Heart right ventricle (tissue), 16 donors: ENCODE data around the gene ANKRD39. TPM values are rescaled to one million over a fixed set of nuclear protein-coding genes. Genes with fewer than 3 reads are reported as not detected.

Experiments used
- ATAC-seq, 8 donors: fragments of 200-7000 bp; cut with Tn5 transposase; one replicate each; pipeline ENCODE4 v1.9.1; 2020; ENCODE audit warnings: mild to moderate bottlenecking in 8 of 8, moderate library complexity in 8 of 8, moderate number of reproducible peaks in 1 of 8
- DNase-seq, 2 donors: peaks; one replicate each; pipeline ENCODE4 v3.0.0-alpha.2; 2020
- H3K27ac ChIP-seq, 10 donors: fragments of 200-600 bp; sonication (generic) in 2 of 10; one replicate each; pipeline versions ENCODE4 v1.5.0 to v1.8.0; 2020 to 2022; ENCODE audit warnings: mild to moderate bottlenecking in 3 of 10
- H3K27me3 ChIP-seq, 7 donors: fragments of 200-600 bp; one replicate each; pipeline ENCODE4 v1.8.0; 2021 to 2022; ENCODE audit warnings: mild to moderate bottlenecking in 2 of 7
- H3K36me3 ChIP-seq, 9 donors: fragments of 200-600 bp; sonication (generic) in 1 of 9; one replicate each; pipeline versions ENCODE4 v1.5.0 to v1.8.0; 2020 to 2022; ENCODE audit warnings: mild to moderate bottlenecking in 2 of 9
- H3K4me1 ChIP-seq, 9 donors: fragments of 200-600 bp; sonication (generic) in 1 of 9; one replicate each; pipeline versions ENCODE4 v1.5.0 to v1.8.0; 2020 to 2022; ENCODE audit warnings: mild to moderate bottlenecking in 4 of 9
- H3K4me3 ChIP-seq, 10 donors: fragments of 200-600 bp; sonication (generic) in 2 of 10; one replicate each; pipeline versions ENCODE4 v1.5.0 to v1.8.0; 2020 to 2022; ENCODE audit warnings: mild to moderate bottlenecking in 7 of 10, moderate library complexity in 2 of 10
- H3K9me3 ChIP-seq, 11 donors: fragments of 200-600 bp in 10 of 11; sonication (generic) in 2 of 11; one replicate each; pipeline versions ENCODE4 v1.5.0 to v1.8.0; 2013 to 2022; ENCODE audit warnings: mild to moderate bottlenecking in 2 of 11, control low read depth in 1 of 11, moderate library complexity in 1 of 11
- CTCF ChIP-seq, 9 donors: fragments of 200-600 bp; sonication (generic) in 2 of 9; IDR thresholded peaks; one replicate each; pipeline versions ENCODE4 v1.5.0 to v1.8.0; 2021 to 2022; ENCODE audit warnings: antibody characterized with exemption in 9 of 9, mild to moderate bottlenecking in 5 of 9, moderate library complexity in 1 of 9
- WGBS, 2 donors: extraction: QIAGEN DNeasy Blood & Tissue Kit; methylation state at CpG; one replicate each; pipeline ENCODE4 v1.1.7; 2013; ENCODE audit warnings: inconsistent platforms in 1 of 2; 5-methylcytosine and 5-hydroxymethylcytosine counted together
- intact Hi-C, 10 donors: fragments of 100-400 bp; cut with DNase I; formaldehyde crosslinking; loops; one replicate each; pipeline versions ENCODE4 v1.11.1 to v1.14.2; 2022
- polyA plus RNA-seq, 2 donors: library from polyadenylated mRNA; stranded (reverse); fragments of 200-250 nt; gene quantifications; one replicate each; pipeline ENCODE4 v1.2.3, GENCODE V29; 2013
- total RNA-seq, 10 donors: library from RNA; stranded (reverse); fragmentation: NEBNext Ultra II Directional in 3 of 10; extraction: Animal tissue kit (Norgen Biotek cat#: 25700) in 3 of 10; gene quantifications; one replicate each; pipeline versions ENCODE4 v1.2.1 to v1.2.4, GENCODE V29; 2021 to 2023
- donor health status: Arrhythmogenic right ventricular cardiomyopathy.
- donor health status: ischemic (EF 13 %, LVEDD 7.1; RV severe dilation, severe dysfunction).
- donor health status: healthy with polysubstance abuse.
- donor health status: DM: no; HTN: yes; CAD: no.
- donor health status: DM: no; HTN: no; CAD: no.
- donor health status: ischemic (EF 25% LVEDD 6.9; RV normal size, moderate dysfunction).
- donor health status: ischemic (EF 25% LVEDD 5.7; RV mildly dilated, moderate dysfunction).
- donor health status: healthy.
- donor health status: DM: yes; HTN: yes; CAD: no.
- donor health status: Ischemic cardiomyopathy.
- donor health status: ischemic (EF 35%, LVEDD 5.7; RV mildly dilated, moderate dysfunction).
- donor health status: nonischemic (EF 11% LVEDD 7.7; RV severe dilation, severe dysfunction).
- donor health status: DM: yes; HTN: yes; CAD: no.
- donor health status: PGD.
- donor health status: ischemic (EF 29% LVEDD 5.4; RV normal size, mild dysfunction).
- donor health status: nonischemic (EF 23%, LVEDD 6.1; RV moderate dilation, normal function).

ANKRD39 gene
- total and polyA plus RNA-seq, 12 donors: 14.2 to 26.5 (median 16.4) TPM

DNA sequence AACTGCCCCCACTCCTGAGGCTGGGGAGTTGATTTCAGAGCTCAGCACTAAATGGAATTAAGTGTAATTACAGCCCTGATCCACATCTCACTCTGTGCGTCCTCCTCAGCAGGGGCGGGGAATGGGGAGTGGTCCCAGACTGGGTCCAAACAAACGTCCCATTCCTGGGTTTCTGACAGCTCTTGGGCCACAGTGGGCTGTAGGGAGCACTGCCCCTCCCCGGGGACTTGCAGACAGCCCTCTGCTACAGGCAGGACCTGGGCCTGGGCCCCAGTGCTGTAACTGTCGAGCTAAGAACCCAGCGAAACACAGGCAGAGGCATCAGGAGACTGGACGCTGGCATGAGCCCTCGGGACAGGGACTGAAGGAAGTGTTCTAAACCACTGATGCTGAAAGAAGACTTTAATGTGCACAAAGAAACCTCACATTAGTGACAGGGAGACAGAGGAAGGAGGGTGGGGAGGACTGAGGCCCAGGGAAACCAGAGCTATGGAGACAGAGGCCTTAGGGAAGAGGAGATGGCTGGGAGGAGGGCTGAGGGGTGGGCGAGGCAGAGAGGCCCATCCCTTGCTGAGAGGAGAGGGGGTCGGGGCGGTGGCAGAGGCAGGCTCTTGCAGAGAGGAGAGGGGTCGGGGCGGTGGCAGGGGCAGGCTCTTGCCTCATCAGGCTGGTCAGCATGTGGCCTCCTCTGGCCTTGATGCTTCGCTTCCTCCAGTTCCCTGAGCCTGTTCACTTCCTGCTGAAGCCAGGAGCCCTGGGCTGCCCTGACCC lies 17.9 kb upstream of the ANKRD39 start:
- H3K36me3 ChIP-seq: no peaks in the 10 kb centered on the region
- peak overlapping the region in 5 of 10 donors; percentile 39 to 100 (median 98) for H3K27ac ChIP-seq
- ATAC-seq: no peak
- H3K4me3 ChIP-seq: no peak overlapping the region
- no peaks in the 10 kb centered on the region for H3K9me3 ChIP-seq
- peaks cover 0 to 59% (median 47%) of the 10 kb centered on the region in 9 donors for H3K4me1 ChIP-seq
- H3K27me3 ChIP-seq: peaks cover 0 to 25% (median 0%) of the 10 kb centered on the region in 7 donors
- WGBS, 2 donors: 81 to 82% methylated on average over 13 to 14 of the region's 14 CpGs
- no peak for DNase-seq
- TF ChIP-seq CTCF (IDR thresholded peaks at IDR 0.05): no peak
- intact Hi-C loops: loop anchor here in 1 of 10 donors (2.0 kb wide), 1 partner anchor 37 kb away; no protein-coding TSS in a partner anchor

- H3K9me3 ChIP-seq: no peaks in the 10 kb centered on the region
- no peak for TF ChIP-seq CTCF (IDR thresholded peaks at IDR 0.05)
- H3K27ac ChIP-seq: peak overlapping the region; percentile 38 to 100 (median 81)
- intact Hi-C loops: loop anchor here in 4 of 10 donors (2.0 to 5.0 kb wide), 4 partner anchors 33 to 78 kb away; no protein-coding TSS in a partner anchor
- DNase-seq (no peak), ATAC-seq (peak in 3 of 8 donors; percentile 5 to 9 (median 7))
- peaks cover 0 to 65% (median 52%) of the 10 kb centered on the region in 9 donors for H3K4me1 ChIP-seq
- no peaks in the 10 kb centered on the region for H3K36me3 ChIP-seq
- 50 to 55% methylated on average over 18 of the region's 18 CpGs for WGBS, 2 donors
- peak overlapping the region in 2 of 10 donors; percentile 1 to 28 for H3K4me3 ChIP-seq
- H3K27me3 ChIP-seq: peaks cover 0 to 39% (median 0%) of the 10 kb centered on the region in 7 donors
Measured at GRCh38 chr2:96874198-96874831, 16.5 kb upstream of the ANKRD39 start.

GRCh38 chr2:96873651-96874096 lies 15.9 kb upstream of the ANKRD39 start:
- peak overlapping the region in 5 of 10 donors; percentile 18 to 38 (median 27) for H3K4me3 ChIP-seq
- no peaks in the 10 kb centered on the region for H3K36me3 ChIP-seq
- 33 to 41% methylated on average over 8 of the region's 8 CpGs for WGBS, 2 donors
- no peaks in the 10 kb centered on the region for H3K9me3 ChIP-seq
- peaks cover 0 to 45% (median 0%) of the 10 kb centered on the region in 7 donors for H3K27me3 ChIP-seq
- peak overlapping the region; percentile 62 to 100 (median 84) for H3K27ac ChIP-seq
- peaks cover 0 to 65% (median 52%) of the 10 kb centered on the region in 9 donors for H3K4me1 ChIP-seq
- DNase-seq (peak; percentile 75 to 87), ATAC-seq (peak; percentile 6 to 71 (median 42))
- TF ChIP-seq CTCF (IDR thresholded peaks at IDR 0.05): peak in 2 of 9 donors; percentile 22 to 25
- intact Hi-C loops: loop anchor here in 4 of 10 donors (2.0 to 5.0 kb wide), 4 partner anchors 34 to 79 kb away; no protein-coding TSS in a partner anchor
